GM12878 (cell line): ENCODE measurements around the gene TCEAL1. TPM values are rescaled to one million over a fixed set of nuclear protein-coding genes. Genes with fewer than 3 reads are reported as not detected.
"Not testable (repeated sequence)": the region's sequence is repeated elsewhere in the genome, so short reads cannot be mapped to it uniquely, and the experiment has no call there.

ENCODE experiments used
- ATAC-seq: fragments of 200-7000 bp; cut with Tn5 transposase; 3 replicates; pipeline ENCODE4 v1.9.1; 2020; ENCODE audit warnings: mild to moderate bottlenecking, moderate library complexity
- BruUV-seq: library from RNA; stranded (reverse); fragments of 400-500 nt; replicated peaks from 2 replicates; lab custom pipeline; 2021; lab: Mats Ljungman, UMichigan
- CTCF ChIA-PET: fragments of 300-600 bp; sonication (Branson Sonifier 250); formaldehyde crosslinking; extraction: SDS; loops from one replicate; lab custom pipeline; 2021; ENCODE audit warnings: inconsistent platforms; lab: Yijun Ruan, JAX
- POLR2A ChIA-PET: fragments of 350-600 bp; formaldehyde crosslinking; extraction: SDS; loops from one replicate; lab custom pipeline; 2021; ENCODE audit warnings: inconsistent platforms; lab: Charles Lee
- RAD21 ChIA-PET: fragments of 300-600 bp; sonication (Branson Sonifier 250); formaldehyde crosslinking; loops from one replicate; lab custom pipeline; 2023; ENCODE audit warnings: antibody characterized with exemption; ENCODE audit not compliant: unreplicated experiment; lab: Charles Lee
- SMC1A ChIA-PET: fragments of 300-600 bp; sonication (Branson Sonifier 250); formaldehyde crosslinking; loops from one replicate; lab custom pipeline; 2023; ENCODE audit not compliant: unreplicated experiment, uncharacterized antibody; lab: Charles Lee
- DNase-seq: peaks from one replicate; pipeline ENCODE4 v3.0.0-alpha.2; 2011; ENCODE audit warnings: low read depth, low spot score
- FAIRE-seq: peaks from 3 replicates; lab custom pipeline; 2011; peaks lifted over from hg19 to GRCh38; lab: Jason Lieb, UNC
- H2AFZ ChIP-seq: 2 replicates; pipeline ENCODE4 v1.6.0; 2011; ENCODE audit warnings: low read depth, low read length, control low read depth; ENCODE audit not compliant: control insufficient read depth
- H3K27ac ChIP-seq: 2 replicates; pipeline ENCODE4 v1.5.1; 2011; ENCODE audit warnings: control low read depth; ENCODE audit not compliant: control insufficient read depth, insufficient read depth
- H3K27me3 ChIP-seq, 2 experiments: replicated peaks in 1 of 2; 2 replicates each; pipeline versions ENCODE4 v1.6.0 to v1.6.1; 2011; ENCODE audit warnings: low read length in 1 of 2; ENCODE audit not compliant: control insufficient read depth in 2 of 2, insufficient read depth in 2 of 2
- H3K36me3 ChIP-seq, 2 experiments: 2 replicates each; pipeline ENCODE4 v1.5.1; 2011; ENCODE audit warnings: low read length in 1 of 2; ENCODE audit not compliant: control insufficient read depth in 2 of 2, insufficient read depth in 2 of 2
- H3K4me1 ChIP-seq: 2 replicates; pipeline ENCODE4 v1.6.1; 2011; ENCODE audit warnings: mild to moderate bottlenecking, low read length, moderate library complexity, mixed read lengths; ENCODE audit not compliant: control insufficient read depth, insufficient read depth
- H3K4me2 ChIP-seq: 2 replicates; pipeline ENCODE4 v1.6.0; 2011; ENCODE audit warnings: control low read depth; ENCODE audit not compliant: control insufficient read depth, insufficient read depth
- H3K4me3 ChIP-seq: fragments of 200-600 bp; sonication (generic); 2 replicates; pipeline ENCODE4 v1.5.1; 2016
- H3K79me2 ChIP-seq: 2 replicates; pipeline ENCODE4 v1.6.0; 2011; ENCODE audit warnings: low read length; ENCODE audit not compliant: control insufficient read depth, insufficient read depth
- H3K9ac ChIP-seq: 2 replicates; pipeline ENCODE4 v1.8.0; 2011; ENCODE audit warnings: low read length, control low read depth, mixed read lengths; ENCODE audit not compliant: control insufficient read depth, insufficient read depth
- H3K9me3 ChIP-seq: replicated peaks from 3 replicates; pipeline ENCODE4 v1.5.1; 2011; ENCODE audit warnings: mild to moderate bottlenecking, low read length; ENCODE audit not compliant: control insufficient read depth, insufficient read depth
- H4K20me1 ChIP-seq: 2 replicates; pipeline ENCODE4 v1.6.0; 2011; ENCODE audit not compliant: control insufficient read depth, insufficient read depth
- E4F1 ChIP-seq: fragments of 450-650 bp; IDR thresholded peaks from 2 replicates; pipeline ENCODE4 v1.6.1; 2018; ENCODE audit warnings: borderline replicate concordance, mild to moderate bottlenecking; ENCODE audit not compliant: partially characterized antibody
- SKIL ChIP-seq: fragments of 450-650 bp; IDR thresholded peaks from 2 replicates; pipeline ENCODE4 v1.6.1; 2017; ENCODE audit warnings: mild to moderate bottlenecking, low read depth, inconsistent platforms; ENCODE audit not compliant: poor library complexity, severe bottlenecking
- ZNF384 ChIP-seq: IDR thresholded peaks from 2 replicates; pipeline ENCODE4 v1.6.1; 2012; ENCODE audit warnings: low read depth, mild to moderate bottlenecking, low read length, improper control_type of control experiment, borderline replicate concordance
- WGBS: methylation state at CpG from one replicate; pipeline ENCODE4 v1.1.6; 2016; ENCODE audit warnings: low lambda C conversion rate; ENCODE audit not compliant: insufficient replicate concordance, insufficient coverage; ENCODE audit errors: missing lambda C conversion rate; 5-methylcytosine and 5-hydroxymethylcytosine counted together
- in situ Hi-C: fragments of 300-500 bp; cut with MboI; formaldehyde crosslinking; loops from 9 replicates; pipeline ENCODE4 v1.14.3; 2018; ENCODE audit warnings: mixed read lengths
- intact Hi-C: fragments of 100-400 bp; cut with micrococcal nuclease; formaldehyde crosslinking; loops from one replicate; pipeline ENCODE4 v1.14.2; 2022; ENCODE audit not compliant: unreplicated experiment
- polyA plus RNA-seq, 11 experiments: library from polyadenylated mRNA; depleted of rRNA in 4 of 11; unstranded in 6 of 11; stranded (reverse) in 5 of 11; fragments of >200 nt; fragmentation: Nextera tagmentation in 4 of 11; fragmentation: Illumina TruSeq in 1 of 11; extraction: Ambion mirVana in 4 of 11; extraction: Trizol in 1 of 11; gene quantifications; 1 replicate in 1 of 11; 2 replicates in 10 of 11; pipeline versions ENCODE4 v1.2.1 to v1.2.3, GENCODE V29; 2011 to 2016; ENCODE audit warnings: inconsistent platforms in 2 of 11, missing spikeins in 2 of 11, low read depth in 1 of 11
- total RNA-seq, 4 experiments: library from RNA; depleted of rRNA in 3 of 4; stranded (reverse); fragments of >200 nt in 3 of 4; fragmentation: Illumina TruSeq in 1 of 4; extraction: Trizol in 1 of 4; gene quantifications; 2 replicates each; pipeline versions ENCODE4 v1.2.1 to v1.2.3, GENCODE V29; 2013 to 2021

TCEAL1 gene
- total and polyA plus RNA-seq, 10 of the 15 experiments (the other 5 are each of a cell fraction or from before 2014, with no cell fraction given) = 10.1 to 24.3 (median 17.8) TPM

- no peak for TF ChIP-seq E4F1
- TF ChIP-seq ZNF384 = no peak
- TF ChIP-seq SKIL = no peak
These were observed 42.1 kb upstream of the TCEAL1 start (continued) for GRCh38 chrX:103586659-103587058.

GRCh38 chrX:103592295-103592694, 36.5 kb upstream of the TCEAL1 start:
- H3K4me3 ChIP-seq, intact Hi-C loops, H2AFZ ChIP-seq, CTCF ChIA-PET, H3K9ac ChIP-seq, ATAC-seq, BruUV-seq, H3K9me3 ChIP-seq, in situ Hi-C loops, H4K20me1 ChIP-seq, H3K4me2 ChIP-seq, H3K36me3 ChIP-seq, H3K27me3 ChIP-seq, SMC1A ChIA-PET, FAIRE-seq, H3K4me1 ChIP-seq, H3K79me2 ChIP-seq, RAD21 ChIA-PET, POLR2A ChIA-PET, H3K27ac ChIP-seq, DNase-seq: not testable (repeated sequence)
- 67% methylated on average over 1 of the region's 1 CpG for WGBS

GRCh38 chrX:103595202-103595601, 33.6 kb upstream of the TCEAL1 start:
- H2AFZ ChIP-seq, RAD21 ChIA-PET, H3K27ac ChIP-seq, POLR2A ChIA-PET, H3K27me3 ChIP-seq, H3K4me1 ChIP-seq, DNase-seq, ATAC-seq, H4K20me1 ChIP-seq, intact Hi-C loops, H3K4me3 ChIP-seq, H3K79me2 ChIP-seq, H3K9me3 ChIP-seq, H3K9ac ChIP-seq, FAIRE-seq, BruUV-seq, H3K4me2 ChIP-seq, H3K36me3 ChIP-seq, in situ Hi-C loops: not testable (repeated sequence)
- SMC1A ChIA-PET = interaction anchor here (1.2 kb wide), 1 partner anchor 20 kb away, joined by 3 read pairs; no protein-coding TSS in a partner anchor
- CTCF ChIA-PET = interaction anchor here (0.6 kb wide), 1 partner anchor 113 kb away, joined by 3 read pairs; no protein-coding TSS in a partner anchor
- WGBS = 56% methylated on average over 6 of the region's 6 CpGs
